ENCODE data around the gene SOCS6.

DNA sequence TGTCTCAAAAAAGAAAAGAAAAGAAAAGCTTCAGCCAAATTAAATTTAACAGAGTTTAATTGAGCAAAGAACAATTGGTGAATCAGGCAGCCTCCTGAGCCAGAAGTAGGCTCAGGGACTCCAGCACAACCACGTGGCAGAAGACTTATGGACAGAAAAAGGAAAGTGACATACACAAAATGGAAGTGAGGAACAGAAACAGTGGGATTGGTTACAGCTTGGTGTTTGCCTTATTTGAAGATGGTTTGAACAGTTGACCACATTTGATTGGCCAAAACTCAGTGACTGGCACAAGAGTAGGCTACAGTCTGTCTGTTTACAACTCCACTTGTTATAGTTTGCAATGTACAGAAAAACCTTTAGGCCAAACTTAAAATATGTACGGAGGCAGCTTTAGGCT lies 83.1 kb downstream of the SOCS6 start:
- no peak for TF ChIP-seq EZH2 (IDR thresholded peaks at IDR 0.05; ENCODE audit: borderline replicate concordance, low read length)
- TF ChIP-seq, protein P1, sequence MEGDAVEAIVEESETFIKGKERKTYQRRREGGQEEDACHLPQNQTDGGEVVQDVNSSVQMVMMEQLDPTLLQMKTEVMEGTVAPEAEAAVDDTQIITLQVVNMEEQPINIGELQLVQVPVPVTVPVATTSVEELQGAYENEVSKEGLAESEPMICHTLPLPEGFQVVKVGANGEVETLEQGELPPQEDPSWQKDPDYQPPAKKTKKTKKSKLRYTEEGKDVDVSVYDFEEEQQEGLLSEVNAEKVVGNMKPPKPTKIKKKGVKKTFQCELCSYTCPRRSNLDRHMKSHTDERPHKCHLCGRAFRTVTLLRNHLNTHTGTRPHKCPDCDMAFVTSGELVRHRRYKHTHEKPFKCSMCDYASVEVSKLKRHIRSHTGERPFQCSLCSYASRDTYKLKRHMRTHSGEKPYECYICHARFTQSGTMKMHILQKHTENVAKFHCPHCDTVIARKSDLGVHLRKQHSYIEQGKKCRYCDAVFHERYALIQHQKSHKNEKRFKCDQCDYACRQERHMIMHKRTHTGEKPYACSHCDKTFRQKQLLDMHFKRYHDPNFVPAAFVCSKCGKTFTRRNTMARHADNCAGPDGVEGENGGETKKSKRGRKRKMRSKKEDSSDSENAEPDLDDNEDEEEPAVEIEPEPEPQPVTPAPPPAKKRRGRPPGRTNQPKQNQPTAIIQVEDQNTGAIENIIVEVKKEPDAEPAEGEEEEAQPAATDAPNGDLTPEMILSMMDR (conservative IDR thresholded peaks at IDR 0.05 in 1 of 2, IDR thresholded peaks at IDR 0.05 in 1 of 2; ENCODE audit: extremely low read depth in 1 of 2, insufficient read depth in 1 of 2, low read depth in 1 of 2, low read length in 2 of 2) = no peak
